HG03439 (cell line): Measurements from ENCODE around the gene CARF.
"Not testable (repeated sequence)": the region's sequence is repeated elsewhere in the genome, so short reads cannot be mapped to it uniquely, and the experiment has no call there.

Experiments used
- ATAC-seq: cut with Tn5 transposase; IDR thresholded peaks from one replicate; pipeline ENCODE4 v1.9.1; 2021; ENCODE audit warnings: mild to moderate bottlenecking, moderate library complexity; ENCODE audit not compliant: unreplicated experiment

The CARF gene

GRCh38 chr2:202933958-202934357 is 21.9 kb downstream of the CARF start:
- no peak for ATAC-seq

- ATAC-seq, result no peak
These were observed 22.4 kb downstream of the CARF start for GRCh38 chr2:202934456-202934855.

GRCh38 chr2:202938960-202939359 is 26.9 kb downstream of the CARF start:
- ATAC-seq, result no peak

GRCh38 chr2:202941771-202942170 is 29.7 kb downstream of the CARF start:
- no peak for ATAC-seq

GRCh38 chr2:202944408-202944807 is 32.3 kb downstream of the CARF start:
- ATAC-seq, result no peak

GRCh38 chr2:202944816-202945215 is 32.7 kb downstream of the CARF start:
- no peak for ATAC-seq

GRCh38 chr2:202945497-202945896 is 33.4 kb downstream of the CARF start:
- ATAC-seq, result no peak

GRCh38 chr2:202949333-202949732 is 37.3 kb downstream of the CARF start:
- not testable (repeated sequence) for ATAC-seq

- no peak for ATAC-seq
These were observed 38.5 kb downstream of the CARF start for GRCh38 chr2:202950592-202950991.

GRCh38 chr2:202960524-202960923 is 48.4 kb downstream of the CARF start:
- no peak for ATAC-seq

GRCh38 chr2:202963712-202964111 is 51.6 kb downstream of the CARF start:
- ATAC-seq, result no peak

- ATAC-seq, result peak; percentile 56
These were observed 53.9 kb downstream of the CARF start for GRCh38 chr2:202965810-202966460.

- not testable (repeated sequence) for ATAC-seq
These were observed 57.3 kb downstream of the CARF start for GRCh38 chr2:202969404-202969803.

- ATAC-seq, result no peak
These were observed 64.7 kb downstream of the CARF start for GRCh38 chr2:202976809-202977208.

GRCh38 chr2:202982779-202983491 is 70.9 kb downstream of the CARF start:
- no peak for ATAC-seq

- ATAC-seq, result no peak
These were observed 77.7 kb downstream of the CARF start for GRCh38 chr2:202989749-202990148.

- ATAC-seq, result no peak
These were observed 78.4 kb downstream of the CARF start for GRCh38 chr2:202990501-202990900.

GRCh38 chr2:202997113-202997512 is 85.0 kb downstream of the CARF start:
- ATAC-seq, result not testable (repeated sequence)

GRCh38 chr2:203002054-203002821 is 90.2 kb downstream of the CARF start:
- ATAC-seq, result no peak

GRCh38 chr2:203003716-203004115 is 91.6 kb downstream of the CARF start:
- ATAC-seq, result no peak

GRCh38 chr2:203014456-203015199 is 102.6 kb downstream of the CARF start, which contains the start of gene NBEAL1:
NBEAL1 (plus strand) TSS chr2:203014875; CDS start chr2:203016385, 1,510 bp downstream.
- ATAC-seq, result peak; percentile 98
